GM12892 (cell line): Measurements from ENCODE around the gene SPSB1.

Experiments used
- POLR2A ChIP-seq: IDR thresholded peaks from 2 replicates; pipeline ENCODE4 v1.6.1; 2011; ENCODE audit warnings: low read depth, low read length, control low read depth
- POLR2AphosphoS5 ChIP-seq: IDR thresholded peaks from 2 replicates; pipeline ENCODE4 v1.6.1; 2011; ENCODE audit warnings: low read depth, low read length, control low read depth
- TAF1 ChIP-seq: IDR thresholded peaks from 2 replicates; pipeline ENCODE4 v1.6.1; 2011; ENCODE audit warnings: low read depth, mild to moderate bottlenecking, control low read depth, low read length, borderline replicate concordance

- TF ChIP-seq POLR2A, result no peak
- no peak for TF ChIP-seq TAF1
- no peak for TF ChIP-seq POLR2AphosphoS5
Measured at GRCh38 chr1:9253453-9254105, 39.1 kb upstream of the SPSB1 start.
